ENCODE data around the gene EFS.

Gene EFS

GRCh38 chr14:23376482-23377197 is 11.7 kb upstream of the EFS start, which contains the start of gene CMTM5:
CMTM5 (plus strand) TSS chr14:23377046; CDS start chr14:23377252, 206 bp downstream.
- no peaks in the 10 kb centered on the region for H3K36me3 Mint-ChIP-seq
- H3K4me1 Mint-ChIP-seq, result no peaks in the 10 kb centered on the region
- no peak for ATAC-seq
- peak within 1 kb of the TSS; percentile 54 for H3K27ac Mint-ChIP-seq
- no peak for DNase-seq (ENCODE audit: low spot score in 2 of 2)
- H3K4me3 Mint-ChIP-seq, result no peak within 1 kb of the TSS
- no peaks in the 10 kb centered on the region for H3K9me3 Mint-ChIP-seq

- no peak for ATAC-seq
- H3K27ac Mint-ChIP-seq, result no peak overlapping the region
- H3K4me3 Mint-ChIP-seq, result no peak overlapping the region
- no peak for DNase-seq (ENCODE audit: low spot score in 2 of 2)
- no peaks in the 10 kb centered on the region for H3K9me3 Mint-ChIP-seq
- no peaks in the 10 kb centered on the region for H3K4me1 Mint-ChIP-seq
- H3K36me3 Mint-ChIP-seq, result no peaks in the 10 kb centered on the region
Measured at GRCh38 chr14:23375527-23376251, 10.7 kb upstream of the EFS start.

- DNase-seq (ENCODE audit: low spot score in 2 of 2), result no peak
- Mint-ChIP-seq H3K4me3 (no peak overlapping the region), H3K4me1 (no peaks in the 10 kb centered on the region), H3K36me3 (no peaks in the 10 kb centered on the region), H3K9me3 (no peaks in the 10 kb centered on the region), H3K27ac (no peak overlapping the region)
- ATAC-seq, result no peak
Measured at GRCh38 chr14:23373041-23373440, 8.1 kb upstream of the EFS start.

- ATAC-seq (no peak), DNase-seq (ENCODE audit: low spot score in 2 of 2) (no peak)
- Mint-ChIP-seq H3K9me3 (no peaks in the 10 kb centered on the region), H3K27ac (peak within 1 kb of the TSS; percentile 9), H3K4me3 (no peak within 1 kb of the TSS), H3K36me3 (no peaks in the 10 kb centered on the region), H3K4me1 (no peaks in the 10 kb centered on the region)
Measured at GRCh38 chr14:23372509-23372908, 7.5 kb upstream of the EFS start, which contains the start of gene IL25. IL25 (plus strand) TSS chr14:23372809.

- H3K27ac Mint-ChIP-seq, result peak overlapping the region; percentile 9
- no peaks in the 10 kb centered on the region for H3K4me1 Mint-ChIP-seq
- ATAC-seq (no peak), DNase-seq (ENCODE audit: low spot score in 2 of 2) (no peak)
- H3K9me3 Mint-ChIP-seq, result no peaks in the 10 kb centered on the region
- H3K36me3 Mint-ChIP-seq, result no peaks in the 10 kb centered on the region
- H3K4me3 Mint-ChIP-seq, result no peak overlapping the region
Measured at GRCh38 chr14:23371865-23372264, 6.9 kb upstream of the EFS start.

- DNase-seq (ENCODE audit: low spot score in 2 of 2) (no peak), ATAC-seq (no peak)
- Mint-ChIP-seq H3K9me3 (no peaks in the 10 kb centered on the region), H3K4me1 (no peaks in the 10 kb centered on the region), H3K27ac (no peak overlapping the region), H3K4me3 (no peak overlapping the region), H3K36me3 (no peaks in the 10 kb centered on the region)
Measured at GRCh38 chr14:23370221-23370620, 5.2 kb upstream of the EFS start.

GRCh38 chr14:23366426-23366921 is 1.5 kb upstream of the EFS start:
- Mint-ChIP-seq H3K4me1 (no peaks in the 10 kb centered on the region), H3K9me3 (no peaks in the 10 kb centered on the region), H3K27ac (no peak overlapping the region), H3K4me3 (no peak overlapping the region), H3K36me3 (no peaks in the 10 kb centered on the region)
- ATAC-seq (no peak), DNase-seq (ENCODE audit: low spot score in 2 of 2) (no peak)

GRCh38 chr14:23365732-23366425 is 907 bp upstream of the EFS start:
- Mint-ChIP-seq H3K27ac (no peak overlapping the region), H3K9me3 (no peaks in the 10 kb centered on the region)

GRCh38 chr14:23364164-23365035 is 572 bp downstream of the EFS start:
- H3K36me3 Mint-ChIP-seq, result no peaks in the 10 kb centered on the region
- no peak overlapping the region for H3K27ac Mint-ChIP-seq
- H3K4me3 Mint-ChIP-seq, result no peak overlapping the region
- H3K4me1 Mint-ChIP-seq, result peaks cover 4% of the 10 kb centered on the region
- DNase-seq (ENCODE audit: low spot score in 2 of 2) (no peak), ATAC-seq (no peak)
- no peaks in the 10 kb centered on the region for H3K9me3 Mint-ChIP-seq

More at GRCh38 chr14:23365732-23366425, 907 bp upstream of the EFS start:
- Mint-ChIP-seq H3K4me1 (peaks cover 4% of the 10 kb centered on the region), H3K4me3 (no peak overlapping the region), H3K36me3 (no peaks in the 10 kb centered on the region)
- DNase-seq (ENCODE audit: low spot score in 2 of 2), result no peak
- ATAC-seq, result no peak

- Mint-ChIP-seq H3K9me3 (no peaks in the 10 kb centered on the region), H3K27ac (no peak overlapping the region), H3K36me3 (no peaks in the 10 kb centered on the region), H3K4me3 (no peak overlapping the region), H3K4me1 (peaks cover 4% of the 10 kb centered on the region)
- DNase-seq (ENCODE audit: low spot score in 2 of 2) (no peak), ATAC-seq (no peak)
Measured at GRCh38 chr14:23362200-23362599, 2.8 kb downstream of the EFS start.

- no peak for ATAC-seq
- DNase-seq (ENCODE audit: low spot score in 2 of 2), result no peak
- Mint-ChIP-seq H3K9me3 (no peaks in the 10 kb centered on the region), H3K4me3 (no peak overlapping the region), H3K4me1 (peaks cover 4% of the 10 kb centered on the region), H3K27ac (no peak overlapping the region), H3K36me3 (no peaks in the 10 kb centered on the region)
Measured at GRCh38 chr14:23361763-23362162, 3.2 kb downstream of the EFS start.

GRCh38 chr14:23361320-23361719 is 3.7 kb downstream of the EFS start:
- ATAC-seq (peak; percentile 71), DNase-seq (ENCODE audit: low spot score in 2 of 2) (no peak)
- no peak overlapping the region for H3K4me3 Mint-ChIP-seq

GRCh38 chr14:23360496-23360895 is 4.5 kb downstream of the EFS start:
- DNase-seq (ENCODE audit: low spot score in 2 of 2), result no peak
- Mint-ChIP-seq H3K27ac (peak overlapping the region; percentile 4), H3K4me1 (peaks cover 4% of the 10 kb centered on the region), H3K9me3 (no peaks in the 10 kb centered on the region), H3K36me3 (no peaks in the 10 kb centered on the region), H3K4me3 (no peak overlapping the region)
- no peak for ATAC-seq

More at GRCh38 chr14:23361320-23361719, 3.7 kb downstream of the EFS start:
- peaks cover 4% of the 10 kb centered on the region for H3K4me1 Mint-ChIP-seq
- no peaks in the 10 kb centered on the region for H3K36me3 Mint-ChIP-seq
- H3K9me3 Mint-ChIP-seq, result no peaks in the 10 kb centered on the region
- peak overlapping the region; percentile 4 for H3K27ac Mint-ChIP-seq

- DNase-seq (ENCODE audit: low spot score in 2 of 2), result no peak
- no peak for ATAC-seq
- Mint-ChIP-seq H3K4me1 (peaks cover 4% of the 10 kb centered on the region), H3K27ac (no peak overlapping the region), H3K36me3 (no peaks in the 10 kb centered on the region), H3K9me3 (no peaks in the 10 kb centered on the region), H3K4me3 (no peak overlapping the region)
Measured at GRCh38 chr14:23359722-23360447, 5.1 kb downstream of the EFS start.

Measured in stimulated activated effector memory CD8-positive, alpha-beta T cell treated with anti-CD3 and anti-CD28 coated beads, Interleukin-12 subunit alpha, Interleukin-12 subunit beta, amount 100 ng/mL, for 72 hours (primary cell).